DMS153 treated with DMSO at 0.1 percent for 48 hours (cell line): ENCODE results near the gene PRR7.

Experiments
- DNase-seq: peaks from one replicate; lab custom pipeline; 2025; ENCODE audit not compliant: unreplicated experiment; lab: John Stamatoyannopoulos, UW

The PRR7 gene

DNA sequence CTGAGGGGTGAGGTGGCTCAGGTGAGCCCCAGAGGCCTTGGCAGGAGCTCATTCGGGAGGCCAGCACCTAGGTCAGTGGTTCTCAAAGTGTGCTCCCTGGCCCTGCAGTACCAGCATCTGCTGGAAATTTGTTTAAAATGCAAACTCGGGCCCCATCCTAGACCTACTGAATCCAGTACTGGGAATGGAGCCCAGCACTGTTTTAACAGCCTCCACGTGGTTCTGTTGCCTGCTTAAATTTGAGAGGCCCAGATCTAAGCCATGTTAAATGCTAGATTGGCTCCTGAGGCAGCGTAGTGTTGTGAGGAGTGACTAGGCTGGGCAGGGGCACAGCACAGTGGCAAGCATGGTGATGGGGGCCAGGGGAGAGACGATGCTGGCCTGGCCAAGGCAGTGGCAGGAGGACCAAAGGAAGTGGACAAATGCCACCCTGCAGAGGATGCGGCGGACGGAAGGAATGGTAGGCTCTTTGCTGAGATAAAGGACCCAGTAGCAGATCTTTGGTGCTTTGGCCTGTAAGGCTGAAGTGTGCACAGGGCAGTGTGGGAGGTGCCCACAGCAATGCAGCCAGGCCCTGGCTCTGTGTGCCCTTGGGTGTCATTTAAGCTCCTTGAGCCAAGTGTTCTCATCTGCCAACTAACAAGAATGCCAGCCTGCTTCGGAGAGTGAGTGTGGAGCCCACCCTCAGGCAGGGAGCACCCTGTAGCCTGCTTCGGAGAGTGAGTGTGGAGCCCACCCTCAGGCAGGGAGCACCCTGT lies 4.2 kb downstream of the PRR7 start:
- no peak for DNase-seq

DNA sequence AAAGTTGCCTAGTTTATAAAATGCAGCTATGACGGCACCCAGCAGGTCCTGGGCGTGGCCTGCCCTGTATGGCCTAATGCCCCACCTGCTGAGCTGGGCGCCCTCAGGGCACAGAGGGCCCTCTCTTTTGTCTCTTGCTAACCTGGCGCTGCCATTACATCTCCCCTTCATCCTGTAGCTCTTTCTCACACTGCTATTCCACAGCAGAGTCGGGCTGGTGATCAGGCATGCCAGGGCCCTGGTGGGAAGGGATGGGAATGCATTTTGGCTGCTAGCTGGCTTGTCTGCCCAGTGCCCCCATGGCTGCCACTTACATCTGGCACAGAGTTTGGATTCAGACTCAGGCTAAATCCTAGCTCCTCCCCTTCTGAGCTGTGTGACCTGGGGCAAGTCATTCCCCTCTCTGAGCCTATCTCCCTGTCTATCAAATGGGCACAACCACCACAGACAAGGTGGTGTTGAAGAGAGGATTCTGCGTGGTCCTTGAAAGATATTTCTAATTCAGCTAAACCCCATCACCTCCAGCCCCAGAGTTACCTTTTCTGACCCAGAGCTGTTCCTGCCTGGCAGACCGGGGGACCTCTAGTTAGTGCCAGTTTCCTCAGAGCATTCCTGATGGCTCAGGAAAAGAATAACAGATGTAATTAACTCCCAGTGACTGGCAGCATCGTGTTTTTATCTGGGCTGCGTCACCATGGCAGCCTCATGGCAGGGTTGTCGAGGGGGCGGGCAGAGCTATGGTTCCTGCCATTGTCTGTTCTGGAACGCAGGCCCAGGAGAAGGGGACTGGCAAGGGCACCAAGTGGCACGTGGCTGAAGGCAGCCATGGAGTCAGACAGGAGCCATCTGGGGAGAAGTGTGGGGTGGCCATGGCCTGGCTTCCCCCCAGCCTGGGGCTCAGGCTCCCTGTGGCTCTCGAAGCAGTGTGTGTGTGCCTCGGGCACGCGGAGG lies 6.3 kb downstream of the PRR7 start:
- no peak for DNase-seq

DNA sequence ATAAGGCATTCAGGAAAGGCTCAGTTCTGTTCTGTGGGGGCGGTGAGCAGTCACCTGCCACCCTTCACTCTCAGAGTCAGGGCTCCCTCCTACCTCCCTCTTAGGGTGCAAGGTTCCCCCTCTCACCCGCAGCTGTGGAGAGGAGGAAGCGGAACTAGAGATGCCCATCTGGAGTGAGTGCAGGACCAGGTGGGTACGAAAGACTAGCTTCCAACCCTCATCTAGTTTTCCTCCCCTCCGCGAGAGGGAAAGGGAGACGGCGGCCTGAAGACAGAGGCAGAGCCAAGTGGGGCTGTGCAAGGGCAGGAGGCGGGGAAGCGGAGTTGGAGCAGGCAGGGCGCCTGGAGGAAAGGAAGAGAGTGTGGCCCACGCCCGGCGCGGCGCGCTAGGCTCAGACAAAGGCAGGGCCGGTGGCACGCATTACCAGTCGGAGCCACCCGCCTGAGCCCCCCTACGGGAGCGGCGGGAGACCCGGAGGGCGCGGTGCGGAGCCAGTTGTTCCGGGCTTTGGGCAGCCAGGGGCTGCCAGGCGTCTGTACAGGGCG lies 7.3 kb downstream of the PRR7 start:
- no peak for DNase-seq

DNA sequence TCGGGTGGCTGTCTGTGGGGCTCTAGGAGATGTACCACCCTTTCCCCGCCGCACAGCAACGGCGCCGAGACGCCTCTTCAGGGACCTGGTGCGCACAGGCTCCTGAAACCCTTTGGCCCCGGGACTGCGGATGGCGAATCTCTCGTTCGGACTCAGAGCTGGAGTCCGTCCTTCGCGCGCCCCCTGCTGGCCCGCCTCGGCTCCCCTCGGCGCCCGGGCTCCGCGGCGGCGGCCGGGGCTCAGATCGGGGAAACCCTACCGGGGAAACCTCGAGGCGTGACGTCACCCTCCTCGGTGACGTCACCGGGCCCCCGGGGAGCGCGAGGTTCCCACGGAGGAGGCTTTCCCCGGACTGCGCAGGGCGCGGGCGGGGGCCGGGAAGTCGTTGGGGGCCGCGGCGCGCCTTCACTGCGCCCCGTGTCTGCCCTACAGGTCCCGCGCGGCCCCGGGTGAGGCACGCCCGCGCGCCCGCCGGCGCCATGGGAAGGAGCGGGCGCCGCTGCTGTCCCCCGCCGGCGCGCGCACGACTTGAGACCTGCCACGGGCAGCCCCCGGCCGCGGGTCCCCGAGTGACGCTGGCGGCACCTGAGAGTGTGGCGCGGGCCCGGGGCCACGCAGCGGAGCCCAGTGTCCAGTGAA lies 7.9 kb downstream of the PRR7 start:
- peak; percentile 53 for DNase-seq

DNA sequence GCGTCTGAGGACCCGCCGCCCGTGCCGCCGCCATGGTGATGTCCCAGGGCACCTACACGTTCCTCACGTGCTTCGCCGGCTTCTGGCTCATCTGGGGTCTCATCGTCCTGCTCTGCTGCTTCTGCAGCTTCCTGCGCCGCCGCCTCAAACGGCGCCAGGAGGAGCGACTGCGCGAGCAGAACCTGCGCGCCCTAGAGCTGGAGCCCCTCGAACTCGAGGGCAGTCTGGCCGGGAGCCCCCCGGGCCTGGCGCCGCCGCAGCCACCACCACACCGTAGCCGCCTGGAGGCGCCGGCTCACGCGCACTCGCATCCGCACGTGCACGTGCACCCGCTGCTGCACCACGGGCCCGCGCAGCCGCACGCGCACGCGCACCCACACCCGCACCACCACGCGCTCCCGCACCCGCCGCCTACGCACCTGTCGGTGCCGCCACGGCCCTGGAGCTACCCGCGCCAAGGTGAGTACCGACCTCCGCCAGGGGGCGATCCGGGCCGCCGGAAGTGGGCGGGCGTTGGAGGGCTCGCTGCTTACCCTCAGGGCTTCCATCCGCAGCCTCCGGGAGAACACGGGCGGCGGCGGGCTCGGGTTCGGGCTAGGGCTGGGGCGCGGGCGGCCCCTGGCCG lies 8.5 kb downstream of the PRR7 start:
- peak; percentile 46 for DNase-seq

DNA sequence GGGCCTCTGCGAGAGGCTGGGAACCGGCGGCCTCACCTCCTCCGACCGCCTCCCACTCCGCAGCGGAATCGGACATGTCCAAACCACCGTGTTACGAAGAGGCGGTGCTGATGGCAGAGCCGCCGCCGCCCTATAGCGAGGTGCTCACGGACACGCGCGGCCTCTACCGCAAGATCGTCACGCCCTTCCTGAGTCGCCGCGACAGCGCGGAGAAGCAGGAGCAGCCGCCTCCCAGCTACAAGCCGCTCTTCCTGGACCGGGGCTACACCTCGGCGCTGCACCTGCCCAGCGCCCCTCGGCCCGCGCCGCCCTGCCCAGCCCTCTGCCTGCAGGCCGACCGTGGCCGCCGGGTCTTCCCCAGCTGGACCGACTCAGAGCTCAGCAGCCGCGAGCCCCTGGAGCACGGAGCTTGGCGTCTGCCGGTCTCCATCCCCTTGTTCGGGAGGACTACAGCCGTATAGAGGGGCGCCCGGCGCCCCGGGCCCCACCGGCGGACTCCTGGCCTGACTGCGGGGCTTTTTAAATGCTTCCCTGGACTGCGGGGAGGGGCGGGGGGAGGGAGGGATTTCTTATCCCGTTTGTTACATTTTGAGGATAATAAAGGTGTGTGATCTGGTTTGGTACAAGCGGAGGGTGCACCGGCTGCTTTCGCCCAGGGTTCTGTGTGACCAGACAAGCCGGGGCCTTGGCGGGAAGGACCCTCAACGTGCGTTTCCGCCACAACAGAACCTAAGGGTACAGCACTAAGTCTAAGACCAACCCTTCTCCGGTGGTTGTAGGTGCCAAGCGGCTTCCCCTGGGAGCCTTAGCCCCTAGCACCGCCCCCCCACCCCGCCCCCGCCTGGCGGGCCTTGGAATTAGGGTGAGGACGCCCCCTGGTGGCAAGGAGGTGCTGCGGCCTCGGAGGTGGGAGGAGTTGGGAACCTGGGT lies 9.3 kb downstream of the PRR7 start:
- DNase-seq: peak; percentile 51

DNA sequence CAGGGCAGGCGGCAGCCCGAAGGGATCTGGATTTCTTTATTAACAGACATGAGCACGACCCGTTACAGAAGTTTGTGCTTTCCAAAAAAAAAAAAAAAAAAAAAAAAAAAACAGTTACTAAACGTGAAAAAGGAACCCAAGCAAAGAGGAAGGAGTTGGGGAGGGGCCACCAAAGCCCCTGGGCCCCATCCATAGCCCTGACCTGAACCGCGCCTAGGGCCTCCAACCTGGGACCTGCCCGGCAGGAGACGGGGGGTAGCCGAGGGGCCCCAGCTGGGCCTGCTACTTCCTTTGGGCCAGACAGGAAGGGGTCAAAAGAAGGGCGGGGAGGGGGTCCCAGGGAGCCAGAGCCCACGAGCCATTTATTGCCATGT lies 10.0 kb downstream of the PRR7 start:
- DNase-seq: no peak

DNA sequence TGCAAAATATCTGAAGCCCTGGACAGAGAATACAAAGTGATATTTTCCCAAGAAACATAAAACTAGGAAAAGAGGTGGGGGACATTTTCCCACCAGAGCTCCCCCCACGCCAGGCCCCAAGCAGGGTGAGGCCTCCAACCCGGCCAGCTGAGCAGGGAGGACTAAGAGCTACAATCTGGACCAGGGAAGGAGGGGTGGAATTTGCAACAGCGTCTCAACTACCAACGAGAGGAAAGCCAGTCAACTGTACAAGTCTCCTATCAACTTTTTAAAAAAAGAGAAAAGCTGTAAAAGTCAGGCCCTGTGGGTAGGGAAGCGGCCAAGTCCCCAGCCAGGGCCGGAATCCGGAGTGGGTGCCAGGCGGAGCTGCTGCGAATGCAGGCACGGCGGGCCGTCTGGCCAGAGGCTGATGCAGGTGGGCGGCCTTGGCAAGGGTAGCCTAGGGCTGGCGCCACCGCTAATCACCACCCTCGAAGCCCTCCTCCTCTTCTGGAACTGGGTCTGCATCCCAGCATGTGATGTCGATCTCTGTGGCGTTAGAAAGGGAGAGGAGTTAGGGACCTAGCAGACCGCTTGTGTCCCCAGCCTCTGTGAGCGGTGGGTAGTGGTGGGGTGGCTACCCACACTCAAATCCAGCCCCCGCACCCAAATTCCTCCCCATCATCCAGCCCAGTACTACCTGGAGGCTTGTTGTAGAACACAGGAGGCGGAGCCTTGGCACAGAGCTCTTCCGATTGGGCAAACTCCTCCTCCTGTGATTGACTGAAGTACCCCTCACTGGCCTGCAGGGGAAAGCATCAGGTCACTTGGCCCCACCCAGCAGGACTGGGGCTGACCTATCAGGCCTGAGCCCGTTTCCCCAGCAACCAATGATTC lies 10.6 kb downstream of the PRR7 start:
- DNase-seq: peak; percentile 17

DNA sequence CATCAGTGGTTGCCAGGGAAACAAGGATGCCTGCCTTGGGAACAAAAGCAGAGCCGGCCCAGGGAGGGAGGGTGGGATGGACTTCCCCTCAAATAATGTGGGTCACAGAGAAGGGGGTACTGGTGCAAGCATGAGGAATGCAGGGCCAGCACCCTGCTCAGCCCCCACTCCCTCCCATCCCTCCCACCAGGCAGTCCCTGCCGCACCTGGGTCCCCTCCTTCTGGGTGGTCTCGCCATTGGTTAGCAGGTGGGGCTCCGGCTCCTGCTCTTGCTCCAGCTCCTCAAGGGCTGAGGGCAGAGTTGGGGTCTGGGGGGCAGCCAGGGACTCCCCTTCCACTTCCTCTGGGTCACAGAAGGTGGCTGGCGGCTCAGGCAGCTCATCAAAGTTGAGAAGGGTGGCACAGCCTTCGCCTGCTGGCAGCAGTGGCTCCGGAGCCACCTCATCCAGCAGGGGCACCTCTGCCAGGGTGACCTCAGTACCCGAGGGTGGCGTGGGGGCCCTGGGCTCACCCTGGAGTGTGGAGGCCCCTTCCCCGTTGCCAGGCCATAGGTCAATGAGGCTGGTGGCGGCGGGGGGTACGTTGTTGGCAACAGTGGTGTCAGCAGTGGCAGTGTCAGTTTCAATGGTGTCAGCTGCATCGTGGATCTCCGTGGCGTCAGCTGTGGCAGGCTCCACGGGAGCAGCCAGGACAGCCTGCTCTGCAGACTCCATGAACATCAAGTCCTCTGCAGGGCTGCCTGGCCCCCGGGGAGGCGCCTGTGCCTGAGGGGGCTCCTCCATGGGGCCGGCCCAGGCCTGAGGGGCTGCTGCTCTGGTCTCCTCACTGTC lies 11.5 kb downstream of the PRR7 start:
- DNase-seq: no peak

DNA sequence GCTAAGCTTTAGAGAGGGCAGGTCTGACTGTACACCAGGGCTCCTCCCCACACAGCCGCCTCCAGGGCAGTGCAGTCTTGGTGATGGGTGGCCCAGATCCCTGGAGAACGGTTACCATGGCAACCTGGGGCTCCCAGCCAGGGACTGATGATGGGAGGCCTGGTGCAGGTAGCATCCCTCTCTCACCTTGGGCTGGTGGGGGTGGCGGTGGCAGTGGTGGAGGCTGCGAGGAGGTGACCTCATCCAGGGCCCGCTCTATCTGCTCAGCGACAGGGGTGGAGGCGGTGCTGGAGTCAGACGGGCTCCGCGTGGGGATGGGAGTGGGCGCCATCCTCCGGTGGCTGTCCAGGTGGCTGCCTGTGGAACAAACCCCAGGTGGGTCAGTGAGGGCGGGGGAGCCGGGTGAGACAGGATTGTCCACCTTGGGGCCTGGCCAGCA lies 12.3 kb downstream of the PRR7 start:
- no peak for DNase-seq

DNA sequence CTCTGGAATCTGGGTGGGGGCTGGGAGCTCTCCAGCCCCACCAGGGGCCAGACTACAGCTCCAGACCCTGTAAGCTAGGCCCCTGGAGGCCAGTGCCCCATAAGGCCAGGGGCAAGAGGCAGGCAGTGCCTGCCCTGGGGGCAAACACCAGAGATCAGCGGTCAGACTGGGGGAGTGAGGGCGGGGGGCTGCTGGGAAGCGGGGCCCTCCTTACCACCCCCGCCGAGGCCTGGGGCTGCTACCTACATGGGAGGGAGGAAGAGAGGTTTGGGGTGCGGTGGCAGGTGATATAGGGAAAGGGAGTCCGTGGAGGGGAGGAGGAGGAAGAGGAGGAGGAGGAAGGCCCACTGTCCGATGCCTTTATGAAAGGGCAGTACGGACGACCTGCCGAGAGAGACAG lies 12.7 kb downstream of the PRR7 start:
- DNase-seq: no peak

DNA sequence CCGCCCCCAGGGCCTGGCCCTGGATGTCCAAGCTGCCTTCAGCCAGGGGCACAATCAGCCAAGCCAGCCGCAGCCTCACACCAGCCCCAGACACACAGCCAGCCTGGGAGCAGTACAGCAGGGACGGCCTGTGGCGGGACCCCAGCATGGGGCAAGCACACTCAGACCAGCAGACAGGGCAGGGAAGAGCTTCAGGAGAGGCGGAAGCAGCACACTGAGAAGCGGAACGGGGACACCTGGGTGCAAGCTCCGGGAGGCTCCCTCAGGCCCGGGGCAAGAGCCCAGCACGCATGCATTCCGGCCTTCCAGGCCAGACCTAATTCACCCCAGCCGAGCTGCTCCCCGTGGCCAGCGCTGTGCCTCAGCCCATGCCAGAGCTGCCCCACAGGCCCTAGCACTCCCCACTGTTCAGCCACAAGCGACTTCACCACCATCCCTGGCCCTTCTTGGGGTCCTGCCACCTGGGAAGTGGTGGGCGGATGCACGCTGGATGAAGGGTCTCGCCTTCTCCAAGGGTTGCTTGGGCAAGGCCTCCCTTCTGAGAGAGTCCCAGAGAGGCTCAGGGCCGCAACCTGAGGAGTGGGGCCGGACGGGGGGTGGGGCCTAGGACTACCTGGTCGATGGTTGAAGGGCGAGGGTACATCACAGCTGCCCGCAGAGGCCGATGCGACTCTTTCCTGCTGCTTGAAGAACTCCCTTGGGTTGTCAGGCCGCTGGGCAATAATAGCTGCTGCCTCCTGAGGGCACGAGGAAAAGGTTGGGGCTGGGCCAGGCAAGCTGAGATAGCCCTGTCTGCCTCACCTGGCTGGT lies 13.4 kb downstream of the PRR7 start:
- DNase-seq: no peak

DNA sequence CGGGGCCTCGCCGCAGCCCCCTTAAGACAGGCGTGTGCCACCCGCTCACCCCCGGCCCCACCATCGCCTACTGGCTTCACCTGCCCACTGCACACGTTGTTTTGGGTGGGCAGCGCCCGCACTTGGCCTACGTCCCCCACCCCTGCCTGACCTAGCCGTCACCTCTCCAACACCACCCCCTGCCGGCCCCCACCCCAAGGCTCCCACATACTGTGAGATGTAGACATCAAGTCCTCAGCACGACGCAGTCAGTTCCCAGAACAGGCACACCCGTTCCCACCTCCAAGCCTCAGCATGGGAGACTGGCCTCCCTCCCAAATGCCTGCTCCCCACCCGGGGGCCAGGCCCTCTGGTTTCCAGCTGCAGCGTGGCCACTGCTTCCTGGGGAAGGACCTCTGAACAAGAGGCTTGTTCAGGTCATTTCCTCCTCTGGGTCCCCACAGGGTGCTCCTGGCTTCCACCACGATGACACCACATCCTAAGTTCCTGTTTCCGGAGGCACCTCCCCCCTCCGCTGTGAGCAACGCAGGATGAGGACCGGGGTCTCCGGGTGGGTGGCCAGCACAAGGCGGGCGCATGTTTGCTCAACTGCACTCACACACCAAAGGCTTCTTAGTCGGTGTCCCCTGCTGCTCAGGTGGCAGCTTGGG lies 15.5 kb downstream of the PRR7 start:
- no peak for DNase-seq

DNA sequence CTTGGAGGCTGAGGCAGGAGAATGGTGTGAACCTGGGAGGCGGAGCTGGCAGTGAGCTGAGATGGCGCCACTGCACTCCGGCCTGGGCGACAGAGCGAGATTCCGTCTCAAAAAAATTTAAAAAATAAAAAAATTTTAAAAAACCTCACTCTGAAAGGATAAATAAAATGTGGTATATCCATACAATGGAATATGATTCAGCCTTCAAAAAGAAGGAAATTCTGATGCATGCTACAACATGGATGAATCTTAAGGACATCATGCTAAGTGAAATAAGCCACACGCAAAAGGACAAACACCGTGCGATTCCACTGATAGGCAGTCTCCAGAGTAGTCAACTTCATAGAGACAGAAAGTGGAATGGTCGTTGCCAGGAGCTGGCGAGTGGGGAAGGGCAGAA lies 18.4 kb downstream of the PRR7 start:
- no peak for DNase-seq

DNA sequence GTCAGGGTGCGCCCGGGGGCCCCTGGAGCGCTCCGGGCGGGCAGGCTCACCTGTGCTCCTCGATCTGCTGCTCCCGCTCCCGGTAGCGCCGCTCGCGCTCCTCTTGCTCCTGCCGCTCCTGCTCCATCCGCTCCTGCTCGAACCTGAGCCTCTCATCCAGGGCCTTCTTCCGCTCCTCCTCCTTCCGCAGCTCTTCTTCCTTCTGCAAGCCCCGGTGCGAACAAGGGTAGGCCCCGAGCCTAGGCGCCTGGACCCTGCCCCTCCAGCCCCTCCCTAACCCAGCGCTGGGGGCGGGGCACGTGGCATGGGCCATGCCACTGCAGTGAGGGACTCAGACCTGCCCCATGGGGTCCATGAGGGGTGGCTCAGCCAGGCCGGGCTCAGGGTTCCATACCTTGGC lies 20.2 kb downstream of the PRR7 start:
- DNase-seq: no peak

DNA sequence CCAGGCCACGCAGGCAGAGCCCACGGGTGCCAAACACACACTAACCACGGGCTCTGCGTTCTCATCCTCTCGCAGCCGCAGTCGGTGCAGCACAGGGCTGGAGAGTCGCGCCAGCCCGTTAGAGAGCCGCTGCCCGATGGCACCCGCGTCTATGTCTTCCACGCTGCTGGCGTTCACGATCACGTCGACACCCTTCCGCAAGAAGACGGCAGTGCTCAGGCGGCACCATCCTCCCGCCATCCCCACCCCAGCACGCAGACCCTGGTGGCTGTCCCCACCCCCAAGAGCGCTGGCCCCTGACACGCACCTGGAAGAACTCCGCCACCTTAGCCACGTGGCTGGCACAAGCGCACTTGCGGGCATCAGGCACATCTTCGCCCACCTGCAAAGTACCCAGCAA lies 20.8 kb downstream of the PRR7 start:
- DNase-seq: no peak

DNA sequence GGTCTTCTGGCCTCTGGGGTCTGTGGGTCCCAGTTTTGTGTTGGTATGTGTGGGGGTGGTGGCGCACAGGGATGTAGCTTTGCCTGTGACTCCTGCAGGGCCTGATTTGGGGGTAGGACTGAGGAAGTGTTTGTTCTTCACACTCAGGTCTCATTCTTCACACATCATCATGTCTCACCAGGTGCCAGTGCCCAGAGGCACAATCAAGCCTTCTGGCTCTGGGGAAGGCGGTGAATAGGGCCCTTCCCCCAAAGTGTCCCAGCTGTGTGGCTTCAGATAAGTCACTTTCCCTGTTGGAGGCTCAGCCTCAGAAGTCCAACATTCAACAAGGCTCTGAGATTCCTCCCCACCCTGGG lies 21.7 kb downstream of the PRR7 start:
- DNase-seq: no peak
